Fibroblast of the conjunctiva (primary cell): ENCODE data around the gene SAP25.
"Not testable (repeated sequence)": the region's sequence is repeated elsewhere in the genome, so short reads cannot be mapped to it uniquely, and the experiment has no call there.

Experiments
- DNase-seq: peaks from one replicate; pipeline ENCODE4 v3.0.0-alpha.2; 2010; ENCODE audit warnings: low read depth

Gene SAP25

GRCh38 chr7:100575746-100576383, 2.2 kb upstream of the SAP25 start:
- no peak for DNase-seq

GRCh38 chr7:100575206-100575631, 1.5 kb upstream of the SAP25 start:
- no peak for DNase-seq

DNA sequence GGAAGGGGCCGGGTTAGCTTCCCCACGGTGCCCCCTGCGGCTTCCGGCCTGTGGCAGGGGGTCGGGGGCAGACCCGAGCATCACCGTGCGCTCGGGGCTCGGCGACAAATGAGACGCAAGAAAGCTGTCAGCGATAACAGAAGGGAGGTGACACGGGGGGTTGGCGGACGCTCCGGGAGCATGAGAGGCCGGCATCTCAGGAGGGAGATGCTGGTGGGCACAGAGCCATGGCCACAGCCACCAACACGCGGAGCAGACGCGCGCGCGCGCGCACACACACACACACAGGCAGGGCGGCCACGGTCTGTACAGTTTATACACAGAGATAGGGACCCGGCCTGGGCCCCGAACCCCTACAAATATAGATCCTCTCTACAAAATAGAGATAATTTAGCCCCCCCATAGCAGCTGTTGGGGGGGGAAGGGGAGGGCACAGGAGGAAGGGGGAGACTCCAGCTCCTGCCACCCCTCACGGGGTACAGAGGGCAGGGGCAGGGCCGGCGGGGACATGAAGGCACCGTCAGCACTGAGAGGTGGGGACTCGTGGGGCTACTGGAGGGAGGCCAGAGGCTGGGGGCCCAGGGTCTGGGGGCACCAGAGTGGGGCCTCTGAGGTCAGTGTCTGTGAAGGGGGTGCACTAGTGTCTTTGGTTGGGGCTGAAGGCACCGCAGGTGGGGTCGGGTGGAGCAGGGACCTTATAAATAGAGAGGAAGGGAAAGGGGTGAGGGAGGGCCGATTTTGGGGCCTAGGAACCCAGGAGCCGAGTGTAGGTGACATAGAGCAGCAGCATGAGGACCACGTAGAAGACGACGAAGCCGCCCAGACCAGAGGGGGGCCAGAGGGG, 884 bp upstream of the SAP25 start:
- DNase-seq = no peak

DNA sequence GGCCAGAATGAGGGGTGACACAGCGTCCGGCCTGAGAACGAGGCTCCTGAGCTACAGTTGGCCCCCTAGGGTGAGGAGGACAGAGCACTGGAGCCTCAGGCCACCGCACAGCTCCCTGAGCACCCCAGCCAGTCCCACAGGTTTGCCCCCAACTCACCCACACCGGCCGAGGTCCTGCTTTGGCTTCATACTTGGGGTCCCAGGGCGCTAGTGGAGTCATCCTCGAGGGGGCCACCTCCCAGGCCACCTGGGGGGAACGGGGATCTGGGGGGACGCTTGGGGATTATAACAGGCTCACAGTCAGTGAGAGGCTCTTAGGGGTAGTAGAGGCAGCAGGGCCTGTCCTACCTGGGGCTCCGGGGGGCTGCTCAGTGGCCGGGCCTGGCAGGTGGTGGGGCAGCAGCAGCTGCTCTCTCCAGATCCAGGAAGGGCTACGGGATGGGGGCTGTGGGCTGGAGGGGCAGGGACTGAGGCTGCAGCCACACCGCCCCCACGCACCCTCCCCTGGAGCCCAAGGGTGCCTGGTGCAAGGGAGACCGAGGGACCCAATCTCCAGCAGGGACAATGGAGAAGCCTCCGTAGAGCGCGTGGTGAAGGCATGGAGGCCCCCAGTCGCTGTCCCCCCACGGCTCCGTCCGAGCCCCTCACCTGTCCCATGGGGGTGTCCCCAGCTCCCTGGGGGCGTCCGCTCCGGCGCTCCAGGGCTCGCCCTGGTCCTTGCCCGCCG, 588 bp downstream of the SAP25 start:
- no peak for DNase-seq

- no peak for DNase-seq
These were observed 1.3 kb downstream of the SAP25 start for GRCh38 chr7:100572281-100572948.

DNA sequence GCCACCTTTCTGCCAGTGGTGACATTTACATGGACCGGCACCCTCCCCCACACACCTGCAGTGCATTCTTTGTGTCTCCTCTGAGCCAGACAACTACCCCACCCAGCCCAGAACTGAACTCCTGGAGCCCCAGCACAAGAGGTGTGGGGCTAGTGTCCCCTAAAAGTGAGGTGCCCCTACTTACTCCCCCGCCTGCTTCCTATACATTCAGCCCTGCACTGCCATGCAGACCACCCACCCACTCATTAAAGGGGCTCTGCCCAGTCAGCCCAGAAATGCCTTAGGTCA, 1.9 kb downstream of the SAP25 start:
- no peak for DNase-seq

DNA sequence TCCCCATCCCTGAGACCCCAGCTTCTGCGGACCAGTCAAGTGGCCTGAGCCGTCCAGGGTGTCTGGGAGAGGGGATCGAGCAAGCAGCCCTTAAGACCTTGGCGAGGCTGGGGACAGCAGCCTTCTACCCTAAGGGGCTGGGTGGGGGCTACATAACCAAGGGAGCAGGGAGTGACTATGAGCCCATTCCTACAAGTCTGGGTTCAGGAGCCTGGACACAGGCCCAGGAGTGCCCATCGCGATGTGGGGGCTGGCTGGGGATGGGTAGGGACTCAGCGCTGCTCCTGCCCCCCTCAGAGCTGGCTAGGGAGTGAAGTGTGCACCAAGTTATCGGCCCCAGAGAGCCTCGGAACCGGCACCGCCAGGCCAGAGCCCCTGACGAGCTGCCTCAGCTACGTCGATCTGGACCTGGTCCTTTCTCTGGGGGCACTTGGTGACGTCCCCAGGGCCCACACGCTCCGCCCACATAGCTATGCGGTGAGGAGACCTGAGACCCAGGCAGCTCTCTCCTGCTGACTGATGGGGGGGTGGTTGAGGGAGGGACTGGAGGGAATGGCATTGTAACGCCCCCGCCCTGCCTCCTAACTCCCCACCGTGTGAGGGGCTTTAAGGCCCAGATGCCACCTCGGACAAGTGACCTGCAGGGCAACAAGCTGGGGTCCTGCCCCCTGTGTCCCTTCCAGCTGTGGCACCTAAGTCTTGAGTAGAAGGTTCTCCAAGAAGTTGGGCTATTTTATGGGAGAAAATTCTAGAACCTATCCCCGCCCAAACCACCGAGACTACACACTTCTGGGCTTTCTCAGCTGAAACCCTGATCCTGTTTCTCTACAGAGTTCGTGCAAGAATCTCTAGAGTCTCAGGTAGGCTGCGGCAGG, 2.5 kb downstream of the SAP25 start:
- DNase-seq = no peak

GRCh38 chr7:100568896-100569844, 4.5 kb downstream of the SAP25 start:
- DNase-seq = no peak

GRCh38 chr7:100568176-100568895, 5.4 kb downstream of the SAP25 start:
- no peak for DNase-seq

DNA sequence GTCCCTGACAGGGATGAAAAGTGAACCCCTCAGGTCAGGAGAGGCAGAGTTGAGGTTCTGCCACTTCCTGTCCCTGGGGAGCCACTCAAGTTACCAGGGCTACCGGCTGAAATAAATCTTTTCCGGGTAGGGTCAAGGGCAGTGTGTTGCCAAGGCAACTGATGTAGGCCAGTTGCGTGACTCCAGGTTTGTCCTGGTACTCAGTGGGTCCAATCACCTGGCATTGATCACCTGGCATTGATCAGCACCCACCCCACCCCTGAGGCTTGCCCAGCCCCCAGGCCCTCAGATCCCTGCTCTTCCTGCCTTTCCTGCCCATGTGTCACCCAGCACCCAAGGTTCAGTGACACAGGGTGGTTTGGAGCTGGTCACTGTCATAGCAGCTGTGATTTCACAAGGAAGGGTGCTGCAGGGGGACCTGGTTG, 5.9 kb downstream of the SAP25 start:
- no peak for DNase-seq

DNA sequence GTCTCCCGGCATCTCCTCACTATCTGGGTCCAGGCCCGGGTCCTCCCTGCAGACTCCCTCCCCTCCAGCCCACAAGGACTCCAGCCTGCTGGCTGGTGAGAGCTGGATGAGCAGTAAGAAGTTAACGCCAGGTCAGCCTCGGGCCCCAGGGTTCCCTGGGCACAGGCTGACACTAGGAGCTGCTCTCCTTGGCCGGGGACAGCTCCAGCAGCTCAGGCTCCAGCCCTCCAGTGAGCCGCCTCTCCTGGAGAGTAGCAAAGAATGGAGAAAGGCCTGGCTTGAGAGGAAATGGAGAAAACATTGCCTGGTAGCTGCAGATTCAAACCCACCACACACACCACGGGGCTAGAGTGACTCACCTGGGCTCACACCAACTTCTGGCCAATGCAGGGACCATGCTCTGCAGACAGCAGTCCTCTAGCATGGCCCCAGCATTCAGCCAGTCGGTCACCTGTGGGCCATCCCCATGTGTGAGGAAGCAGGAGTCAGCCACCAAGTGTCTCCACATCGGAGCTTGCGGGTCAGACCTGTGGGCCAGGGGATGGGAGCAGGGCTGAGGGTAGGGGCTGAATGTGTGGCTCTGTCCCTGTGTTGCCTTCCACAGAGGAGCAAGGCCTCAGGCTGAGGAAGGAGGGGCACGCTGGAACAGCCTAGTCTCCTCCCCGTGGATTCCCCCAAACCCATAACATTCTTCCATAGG, 6.5 kb downstream of the SAP25 start:
- DNase-seq = no peak

DNA sequence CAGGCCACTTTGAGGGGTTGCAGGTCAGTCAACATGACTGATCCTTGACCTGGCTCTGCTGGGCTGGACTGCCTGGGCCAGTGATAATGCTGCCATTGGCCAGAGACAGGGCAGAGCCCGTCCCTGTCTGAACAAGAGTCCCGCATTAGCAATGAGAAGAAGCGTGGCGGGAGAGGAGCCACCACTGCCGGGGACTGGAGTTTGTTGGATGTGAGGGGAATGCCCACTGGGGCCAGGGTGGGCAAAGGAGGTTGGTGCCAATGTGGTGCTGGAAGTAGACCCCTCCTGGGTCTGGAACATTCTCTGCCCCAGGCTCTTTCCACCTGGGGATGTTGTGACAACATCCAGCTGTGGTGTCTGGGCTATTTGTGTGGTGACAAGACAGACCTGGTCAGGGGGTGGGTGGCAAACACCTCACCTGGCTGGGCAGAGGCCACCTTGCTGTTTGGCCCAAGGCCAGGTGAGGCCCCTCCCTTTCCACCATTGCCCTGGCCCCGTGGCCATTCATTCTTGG, 7.6 kb downstream of the SAP25 start:
- DNase-seq = no peak

DNA sequence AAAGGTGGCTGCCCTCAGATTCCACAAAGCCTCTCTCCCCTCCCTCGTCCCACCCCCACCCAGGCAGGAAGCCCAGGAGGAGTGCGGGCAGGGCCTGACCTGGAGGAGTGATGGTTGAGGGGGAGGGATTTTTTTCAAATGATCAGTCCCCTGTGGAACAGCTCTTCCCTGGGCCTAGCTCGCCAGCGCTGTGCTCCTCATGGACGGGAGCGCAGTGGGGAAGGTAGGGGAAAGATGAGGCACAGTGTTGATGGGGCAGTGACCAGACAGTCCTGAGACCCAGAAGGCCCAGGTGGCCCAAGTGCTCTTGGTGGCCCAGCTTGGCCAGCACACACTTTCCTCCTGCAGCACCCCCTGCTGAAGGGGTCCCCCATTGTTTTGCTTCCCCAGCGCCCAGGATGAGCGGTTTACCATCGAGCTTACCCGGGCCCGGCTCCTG, 8.5 kb downstream of the SAP25 start:
- no peak for DNase-seq

- DNase-seq = not testable (repeated sequence)
These were observed 9.3 kb downstream of the SAP25 start for GRCh38 chr7:100564405-100564804.

DNA sequence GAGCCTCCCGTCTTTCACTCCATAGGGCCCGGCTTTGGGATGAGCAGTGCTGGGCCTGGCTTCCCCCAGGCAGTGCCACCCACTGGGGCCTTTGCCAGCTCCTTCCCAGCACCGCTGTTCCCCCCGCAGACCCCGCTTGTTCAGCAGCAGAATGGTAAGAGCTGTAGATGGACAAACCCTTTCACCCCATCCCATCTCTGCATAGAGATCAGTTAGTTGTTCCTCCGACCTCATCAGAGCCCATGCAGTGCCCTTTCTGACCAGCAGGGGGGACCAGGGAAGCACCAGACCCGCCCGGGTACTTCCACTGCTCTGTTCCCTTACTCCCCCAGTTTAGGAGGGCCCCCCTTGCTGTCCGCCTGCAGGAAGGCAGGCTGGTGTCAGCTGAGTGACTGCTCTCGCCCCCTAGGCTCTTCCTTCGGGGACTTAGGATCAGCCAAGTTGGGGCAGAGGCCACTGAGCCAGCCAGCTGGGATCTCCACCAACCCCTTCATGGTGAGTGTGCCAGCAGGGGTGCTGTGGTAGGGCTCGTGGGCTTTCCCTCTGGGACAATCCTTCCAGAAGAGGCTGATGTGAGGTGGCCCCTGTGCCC, 9.8 kb downstream of the SAP25 start:
- peak; percentile 51 for DNase-seq

- no peak for DNase-seq
These were observed 10.6 kb downstream of the SAP25 start for GRCh38 chr7:100563100-100563564.

DNA sequence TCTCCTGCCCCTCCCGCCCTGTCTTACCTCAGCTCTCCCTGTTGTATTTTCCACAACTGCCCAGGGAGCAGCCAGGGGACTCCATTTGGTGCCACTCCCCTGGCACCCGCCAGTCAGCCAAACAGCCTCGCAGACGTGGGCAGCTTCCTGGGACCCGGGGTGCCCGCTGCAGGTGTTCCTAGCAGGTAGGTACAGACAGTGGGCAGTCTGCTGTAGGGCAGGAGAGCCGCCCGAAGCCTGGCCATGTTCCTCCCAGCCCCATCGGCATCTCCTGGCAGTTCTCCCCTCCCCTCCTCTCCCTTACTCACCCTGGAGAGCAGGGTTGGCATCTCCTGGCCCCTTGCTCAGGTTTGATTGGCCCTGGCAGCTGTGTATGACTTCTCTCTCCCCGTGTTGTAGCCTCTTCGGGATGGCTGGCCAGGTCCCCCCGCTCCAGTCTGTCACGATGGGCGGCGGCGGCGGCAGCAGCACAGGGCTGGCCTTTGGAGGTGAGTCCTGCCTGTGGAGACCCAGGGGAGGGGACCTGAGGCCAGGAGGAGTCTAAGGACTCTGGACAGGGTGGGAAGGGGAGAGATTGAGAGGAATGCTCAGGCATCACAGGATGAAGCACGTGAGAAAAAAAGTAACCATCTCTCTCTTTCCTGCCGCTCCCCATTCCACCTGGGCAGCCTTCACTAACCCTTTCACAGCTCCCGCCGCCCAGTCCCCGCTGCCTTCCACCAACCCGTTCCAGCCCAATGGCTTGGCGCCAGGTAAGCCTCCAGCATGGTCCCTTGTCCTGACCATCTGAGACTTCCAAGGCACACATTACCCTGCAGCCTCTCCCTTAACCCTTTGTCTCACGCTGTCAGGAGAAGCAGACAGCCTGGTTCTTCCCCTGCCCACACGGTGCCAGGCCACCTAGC, 11.3 kb downstream of the SAP25 start:
- no peak for DNase-seq
